Lower leg skin (tissue), 3 donors: ENCODE data around the gene BRICD5.

Experiments used
- CTCF ChIP-seq, 3 donors: fragments of 450-650 bp; IDR thresholded peaks; one replicate each; pipeline ENCODE4 v1.5.1; 2016; ENCODE audit warnings: antibody characterized with exemption in 3 of 3, mild to moderate bottlenecking in 3 of 3, moderate library complexity in 2 of 3
- POLR2A ChIP-seq, 2 donors: fragments of 450-650 bp; IDR thresholded peaks; one replicate each; pipeline ENCODE4 v1.6.1; 2016 to 2017; ENCODE audit warnings: antibody characterized with exemption in 2 of 2, mild to moderate bottlenecking in 1 of 2, moderate library complexity in 1 of 2

GRCh38 chr16:2199621-2200139 is 11.0 kb downstream of the BRICD5 start:
- TF ChIP-seq POLR2A (IDR thresholded peaks at IDR 0.05): no peak
- no peak for TF ChIP-seq CTCF (IDR thresholded peaks at IDR 0.05)
